K562 (cell line): ENCODE measurements around the gene RALB. TPM values are rescaled to one million over a fixed set of nuclear protein-coding genes. Genes with fewer than 3 reads are reported as not detected.
A peak's percentile ranks its signal among the peaks of the same experiment; 100 is the strongest.

Experiments used
- ARID1B ChIP-seq: fragments of 450-650 bp; IDR thresholded peaks from 2 replicates; pipeline ENCODE4 v1.6.1; 2016; ENCODE audit warnings: antibody characterized with exemption, mild to moderate bottlenecking, inconsistent platforms
- ARID2 ChIP-seq: fragments of 450-650 bp; IDR thresholded peaks from 2 replicates; pipeline ENCODE4 v1.6.1; 2017; ENCODE audit warnings: antibody characterized with exemption, mild to moderate bottlenecking
- BRCA1 ChIP-seq, 2 experiments: fragments of 450-650 bp in 1 of 2; sonication (generic) in 1 of 2; formaldehyde crosslinking in 1 of 2; IDR thresholded peaks; 2 replicates each; pipeline versions ENCODE4 v1.5.0 to v1.6.1; 2017 to 2020; ENCODE audit warnings: mild to moderate bottlenecking in 1 of 2, missing genetic modification reagents in 1 of 2
- CBX2 ChIP-seq: fragments of 200-600 bp; sonication (generic); IDR thresholded peaks from one replicate; pipeline ENCODE4 v1.6.1; 2012; ENCODE audit warnings: mild to moderate bottlenecking, low read length, inconsistent platforms; ENCODE audit not compliant: insufficient read depth, poor library complexity, severe bottlenecking
- CHD4 ChIP-seq: fragments of 200-600 bp; sonication (generic); IDR thresholded peaks from 3 replicates; pipeline ENCODE4 v1.6.1; 2012; ENCODE audit warnings: low read depth, mild to moderate bottlenecking, mixed read lengths, low read length, inconsistent platforms; ENCODE audit not compliant: insufficient read depth, insufficient replicate concordance, poor library complexity, severe bottlenecking
- EHMT2 ChIP-seq: fragments of 450-650 bp; IDR thresholded peaks from 2 replicates; pipeline ENCODE4 v1.6.1; 2018; ENCODE audit warnings: antibody characterized with exemption
- GTF3C2 ChIP-seq: IDR thresholded peaks from 3 replicates; pipeline ENCODE4 v1.6.1; 2011; ENCODE audit warnings: borderline replicate concordance, mild to moderate bottlenecking, moderate library complexity; ENCODE audit not compliant: insufficient read length; ENCODE audit errors: extremely low read depth
- HNRNPK ChIP-seq: fragments of 200-400 bp; formaldehyde crosslinking; IDR thresholded peaks from one replicate; pipeline ENCODE4 v1.6.1; 2018; ENCODE audit warnings: mild to moderate bottlenecking, low read depth, low read length; ENCODE audit not compliant: poor library complexity, severe bottlenecking
- HNRNPLL ChIP-seq: fragments of 200-400 bp; formaldehyde crosslinking; IDR thresholded peaks from 2 replicates; pipeline ENCODE4 v1.6.1; 2017; ENCODE audit warnings: low read length, low read depth, mild to moderate bottlenecking; ENCODE audit not compliant: poor library complexity, severe bottlenecking
- MYNN ChIP-seq, 2 experiments: sonication (generic); formaldehyde crosslinking in 1 of 2; IDR thresholded peaks; 2 replicates each; pipeline versions ENCODE4 v1.5.0 to v1.6.1; 2016 to 2020; ENCODE audit warnings: antibody characterized with exemption in 1 of 2, missing genetic modification reagents in 1 of 2
- NFIC ChIP-seq: fragments of 450-650 bp; IDR thresholded peaks from 2 replicates; pipeline ENCODE4 v1.6.1; 2017; ENCODE audit warnings: mild to moderate bottlenecking, inconsistent platforms
- SFPQ ChIP-seq: fragments of 200-400 bp; formaldehyde crosslinking; IDR thresholded peaks from 2 replicates; pipeline ENCODE4 v1.6.1; 2017; ENCODE audit warnings: mild to moderate bottlenecking, low read depth, low read length, moderate library complexity
- SMARCA4 ChIP-seq: fragments of 450-650 bp; IDR thresholded peaks from 2 replicates; pipeline ENCODE4 v1.6.1; 2016
- SREBF1 ChIP-seq: fragments of 150-350 bp; IDR thresholded peaks from 2 replicates; pipeline ENCODE4 v1.6.1; 2014; ENCODE audit warnings: antibody characterized with exemption, low read depth, low read length, borderline replicate concordance
- ZNF143 ChIP-seq: sonication (generic); formaldehyde crosslinking; IDR thresholded peaks from 2 replicates; pipeline ENCODE4 v1.9.0; 2022; ENCODE audit warnings: mild to moderate bottlenecking, missing genetic modification reagents
- ZNF282 ChIP-seq: sonication (generic); formaldehyde crosslinking; IDR thresholded peaks from 2 replicates; pipeline ENCODE4 v1.8.1; 2023; ENCODE audit warnings: missing genetic modification reagents
- polyA plus RNA-seq, 8 experiments: library from polyadenylated mRNA; depleted of rRNA in 4 of 8; stranded (reverse) in 5 of 8; unstranded in 3 of 8; fragments of >200 nt; fragmentation: Nextera tagmentation in 2 of 8; fragmentation: Illumina TruSeq in 1 of 8; extraction: Ambion mirVana in 2 of 8; extraction: Trizol in 1 of 8; gene quantifications; 2 replicates each; pipeline versions ENCODE4 v1.2.1 to v1.2.3, GENCODE V29; 2011 to 2014; ENCODE audit warnings: inconsistent platforms in 1 of 8, missing spikeins in 1 of 8
- total RNA-seq, 7 experiments: library from RNA; depleted of rRNA in 6 of 7; stranded (reverse); fragments of >200 nt in 6 of 7; fragmentation: Illumina TruSeq in 2 of 7; extraction: Trizol in 2 of 7; gene quantifications; 2 replicates each; pipeline versions ENCODE4 v1.2.1 to v1.2.3, GENCODE V29; 2011 to 2021; ENCODE audit warnings: low replicate concordance in 1 of 7
- TF ChIP-seq, protein P1 (sequence below): fragments of 450-650 bp; formaldehyde crosslinking; IDR thresholded peaks from 2 replicates; pipeline ENCODE4 v1.4.0; 2022; ENCODE audit warnings: mild to moderate bottlenecking, moderate library complexity

The RALB gene
- total and polyA plus RNA-seq, 9 of the 15 experiments (the other 6 are each of a cell fraction or from before 2014, with no cell fraction given) = 14.8 to 65.6 (median 38.4) TPM

- TF ChIP-seq GTF3C2 (no peak), HNRNPLL (no peak), ZNF282 (no peak), ZNF143 (CRISPR knock-in tag) (no peak), NFIC (peak; percentile 31; the same call in 1 of the 2 replicates), ARID1B (peak; percentile 86), HNRNPK (no peak), BRCA1 (IDR thresholded peaks at IDR 0.05) (no peak), BRCA1 (CRISPR knock-in tag; IDR thresholded peaks at IDR 0.05) (no peak), CBX2 (no peak), ARID2 (no peak), MYNN (IDR thresholded peaks at IDR 0.05) (0 out of 2 replicates have a peak, but pooled peaks have one; percentile 44), MYNN (CRISPR knock-in tag; IDR thresholded peaks at IDR 0.05) (no peak), CHD4 (no peak), SFPQ (no peak), EHMT2 (0 out of 2 replicates have a peak, but pooled peaks have one; percentile 41), SREBF1 (no peak), SMARCA4 (peak; percentile 78; the same call in 1 of the 2 replicates)
- TF ChIP-seq, protein P1, sequence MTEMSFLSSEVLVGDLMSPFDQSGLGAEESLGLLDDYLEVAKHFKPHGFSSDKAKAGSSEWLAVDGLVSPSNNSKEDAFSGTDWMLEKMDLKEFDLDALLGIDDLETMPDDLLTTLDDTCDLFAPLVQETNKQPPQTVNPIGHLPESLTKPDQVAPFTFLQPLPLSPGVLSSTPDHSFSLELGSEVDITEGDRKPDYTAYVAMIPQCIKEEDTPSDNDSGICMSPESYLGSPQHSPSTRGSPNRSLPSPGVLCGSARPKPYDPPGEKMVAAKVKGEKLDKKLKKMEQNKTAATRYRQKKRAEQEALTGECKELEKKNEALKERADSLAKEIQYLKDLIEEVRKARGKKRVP = no peak
These were observed 39.0 kb downstream of the RALB start (continued) for GRCh38 chr2:120291401-120292311.
